ENCODE measurements around the gene PLIN3.

GRCh38 chr19:4916292-4917082 lies 49.0 kb upstream of the PLIN3 start:
- TF ChIP-seq CTCF (conservative IDR thresholded peaks at IDR 0.05) (no peak), ZFX (IDR thresholded peaks at IDR 0.05) (no peak)

All from C4-2B (cell line).